SIG-M5 treated with dmso at 0.1 percent for 504 hours (cell line): ENCODE results near the gene MTHFD2.
"Not testable (repeated sequence)": the region's sequence is repeated elsewhere in the genome, so short reads cannot be mapped to it uniquely, and the experiment has no call there.

ENCODE experiments used
- DNase-seq: peaks from one replicate; lab custom pipeline; 2025; ENCODE audit not compliant: unreplicated experiment; lab: John Stamatoyannopoulos, UW

The MTHFD2 gene

GRCh38 chr2:74197049-74197448 lies 1.4 kb upstream of the MTHFD2 start:
- DNase-seq = no peak

DNA sequence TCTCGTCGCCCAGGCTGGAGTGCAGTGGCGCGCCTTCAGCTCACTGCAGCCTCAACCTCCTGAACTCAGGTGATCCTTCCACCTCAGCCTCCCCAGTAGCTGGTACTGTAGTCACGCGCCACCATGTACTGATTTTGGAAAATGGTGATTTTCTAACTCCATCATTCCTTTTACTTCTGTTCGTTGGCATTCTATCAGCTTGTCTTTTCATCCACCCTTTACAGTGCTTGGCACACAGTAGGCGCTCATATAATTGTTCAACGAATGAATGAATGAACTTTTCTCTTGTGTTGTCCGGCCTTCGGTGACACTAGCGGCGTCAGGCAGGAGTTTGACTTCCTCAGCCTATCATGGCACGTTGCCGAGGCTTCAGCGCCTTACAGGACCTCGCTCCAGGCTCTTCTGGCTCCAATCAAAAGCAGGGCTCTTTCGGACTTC lies 373 bp upstream of the MTHFD2 start:
- no peak for DNase-seq

DNA sequence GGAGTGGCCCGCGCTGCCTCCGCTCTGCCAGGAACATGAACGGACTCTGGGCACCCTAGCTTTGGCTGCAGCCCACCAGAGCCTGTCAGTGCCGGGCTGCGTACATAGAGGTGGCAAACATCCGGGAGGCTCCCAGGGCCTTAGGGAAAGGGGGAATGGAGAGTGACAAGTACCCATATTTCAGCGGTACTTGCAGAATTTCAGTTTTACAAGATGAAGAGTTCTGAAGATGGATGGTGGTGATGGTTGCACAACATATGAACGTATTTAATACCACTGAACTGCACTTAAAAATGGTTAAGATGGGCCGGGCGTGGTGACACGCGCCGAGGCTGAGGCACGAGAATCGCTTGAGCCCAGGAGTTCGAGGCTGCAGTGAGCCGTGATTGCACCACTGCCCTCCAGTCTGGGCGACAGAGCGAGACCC lies 873 bp downstream of the MTHFD2 start:
- peak; percentile 69 for DNase-seq

- no peak for DNase-seq
These were observed 1.5 kb downstream of the MTHFD2 start for GRCh38 chr2:74199871-74200305.

DNA sequence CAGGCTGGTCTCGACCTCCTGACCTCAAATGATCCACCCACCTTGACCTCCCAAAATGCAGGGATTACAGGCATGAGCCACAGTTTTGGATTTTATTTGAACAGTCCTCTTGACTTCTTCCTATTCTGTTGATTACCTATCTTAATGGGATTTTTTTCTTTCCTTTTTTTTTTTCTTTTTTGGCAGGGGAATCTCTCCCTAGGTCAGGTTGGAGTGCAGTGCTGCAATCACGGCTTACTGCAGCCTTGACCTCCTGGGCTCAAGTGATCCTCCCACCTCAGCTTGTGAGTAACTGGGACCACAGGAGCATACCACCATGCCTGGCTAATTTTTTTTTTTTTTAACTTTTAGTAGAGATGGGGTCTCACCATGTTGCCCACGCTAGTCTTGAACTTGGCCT lies 2.8 kb downstream of the MTHFD2 start:
- no peak for DNase-seq

DNA sequence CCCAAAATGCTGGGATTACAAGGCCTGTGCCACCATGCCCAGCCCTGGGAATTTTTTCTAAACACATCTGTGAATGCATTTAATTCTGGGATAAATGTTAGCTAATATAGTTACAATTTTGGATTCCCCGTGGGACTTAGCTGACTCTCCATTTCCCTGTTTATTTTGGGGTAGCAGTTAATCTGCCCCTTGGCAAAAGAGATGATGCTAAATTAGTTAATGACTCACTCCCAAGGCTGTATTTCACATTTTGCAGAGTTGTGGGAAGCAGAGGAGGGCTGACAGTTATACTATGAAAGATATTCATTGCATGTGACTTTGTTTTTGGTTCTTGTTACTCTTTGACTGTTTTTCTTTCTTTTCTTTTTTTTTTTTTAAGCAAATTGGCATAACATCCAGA lies 3.2 kb downstream of the MTHFD2 start:
- peak; percentile 45 for DNase-seq

DNA sequence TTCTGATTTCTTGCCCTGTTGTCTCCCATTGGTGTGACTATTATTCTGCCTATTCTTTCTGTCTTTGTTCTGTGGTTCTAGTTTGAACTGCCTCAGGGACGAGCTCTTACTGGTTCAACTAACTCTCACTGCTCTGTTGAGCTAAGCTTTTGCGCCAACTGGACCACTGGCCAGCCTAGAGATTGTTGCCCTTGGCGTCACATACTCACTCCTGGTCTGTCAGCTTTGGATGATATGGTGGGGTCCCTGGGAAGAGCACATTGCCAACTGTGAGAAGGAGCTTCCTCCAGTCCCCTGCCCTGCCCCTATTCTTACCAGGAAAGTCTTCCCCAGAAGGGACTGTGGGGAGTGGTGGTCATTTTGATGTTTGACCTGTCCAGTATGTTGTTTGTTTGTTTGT lies 6.0 kb downstream of the MTHFD2 start:
- DNase-seq = no peak

- no peak for DNase-seq
These were observed 6.7 kb downstream of the MTHFD2 start for GRCh38 chr2:74205113-74205512.

GRCh38 chr2:74205596-74205995 lies 7.2 kb downstream of the MTHFD2 start:
- peak; percentile 19 for DNase-seq

DNA sequence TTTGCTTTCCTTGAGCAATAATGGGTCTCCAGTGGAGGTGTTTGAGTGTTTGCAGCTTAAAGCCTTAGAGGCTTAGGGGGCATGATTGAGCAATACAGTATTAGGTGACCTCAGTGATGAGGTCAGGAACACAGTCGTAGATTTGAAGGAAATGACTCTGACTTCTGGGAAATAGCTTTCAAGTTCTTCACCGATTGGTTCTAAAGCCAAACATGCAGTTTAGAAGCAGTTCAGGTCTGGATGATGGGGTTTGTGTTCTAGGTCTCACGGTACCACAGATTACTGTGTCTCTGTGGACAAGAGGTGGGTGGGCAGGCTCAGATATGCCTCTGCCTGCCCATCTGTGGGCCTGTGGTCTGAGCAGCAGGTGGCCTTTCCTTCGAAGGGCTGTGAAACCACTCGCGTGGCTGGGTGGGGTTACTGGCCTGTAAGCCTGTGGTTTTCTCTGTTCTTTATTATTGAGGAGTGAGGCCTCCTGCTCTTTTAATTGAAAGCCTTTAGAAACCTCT lies 7.8 kb downstream of the MTHFD2 start:
- peak; percentile 64 for DNase-seq

DNA sequence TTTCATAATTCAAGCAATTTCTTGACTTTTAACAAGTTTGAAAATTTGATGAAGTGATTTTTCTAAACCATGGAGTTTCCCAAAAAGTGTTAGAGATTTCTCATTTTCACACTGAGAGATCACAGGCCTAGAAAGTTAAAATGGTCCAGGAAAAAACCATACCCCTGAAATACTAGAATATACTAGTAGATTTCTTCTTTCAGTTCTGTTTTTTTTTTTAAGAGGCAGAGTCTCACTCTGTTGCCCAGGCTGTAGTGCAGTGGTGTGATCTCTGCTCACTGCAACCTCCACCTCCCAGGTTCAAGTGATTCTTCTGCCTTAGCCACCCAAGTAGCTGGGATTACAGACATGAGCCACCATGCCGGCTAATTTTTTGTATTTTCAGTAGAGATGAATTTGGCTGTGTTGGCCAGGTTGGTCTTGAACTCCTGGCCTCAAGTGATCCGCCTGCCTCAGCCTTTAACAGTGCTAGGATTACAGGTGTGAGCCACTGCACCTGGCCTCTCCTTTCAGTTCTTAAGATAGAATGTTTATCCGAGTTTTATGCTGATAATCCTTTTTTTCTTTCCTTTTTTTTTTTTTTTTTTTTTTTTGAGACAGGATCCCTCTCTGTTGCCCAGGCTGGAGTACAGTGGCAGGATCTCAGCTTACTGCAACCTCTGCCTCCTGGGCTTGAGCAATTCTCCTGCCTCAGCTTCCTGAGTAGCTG lies 14.4 kb downstream of the MTHFD2 start:
- DNase-seq = no peak

DNA sequence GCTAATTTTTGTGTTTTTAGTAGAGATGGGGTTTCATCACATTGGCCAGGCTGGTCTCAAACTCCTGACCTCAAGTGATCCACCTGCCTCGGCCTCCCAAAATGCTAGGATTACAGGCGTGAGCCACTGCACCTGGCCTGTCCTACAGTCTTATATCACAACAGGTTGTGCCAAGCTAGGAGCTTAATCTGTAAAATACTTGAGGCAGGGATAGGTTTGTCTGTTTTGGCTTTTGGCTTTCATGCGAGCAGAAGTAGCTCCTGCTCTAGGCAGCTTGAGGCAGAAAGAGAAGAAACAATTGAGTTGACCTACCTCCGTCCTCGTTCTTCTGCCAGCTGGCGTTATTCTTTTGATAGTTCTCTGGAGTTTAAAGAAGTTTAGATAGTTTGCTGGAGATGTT lies 17.4 kb downstream of the MTHFD2 start:
- DNase-seq = not testable (repeated sequence)

DNA sequence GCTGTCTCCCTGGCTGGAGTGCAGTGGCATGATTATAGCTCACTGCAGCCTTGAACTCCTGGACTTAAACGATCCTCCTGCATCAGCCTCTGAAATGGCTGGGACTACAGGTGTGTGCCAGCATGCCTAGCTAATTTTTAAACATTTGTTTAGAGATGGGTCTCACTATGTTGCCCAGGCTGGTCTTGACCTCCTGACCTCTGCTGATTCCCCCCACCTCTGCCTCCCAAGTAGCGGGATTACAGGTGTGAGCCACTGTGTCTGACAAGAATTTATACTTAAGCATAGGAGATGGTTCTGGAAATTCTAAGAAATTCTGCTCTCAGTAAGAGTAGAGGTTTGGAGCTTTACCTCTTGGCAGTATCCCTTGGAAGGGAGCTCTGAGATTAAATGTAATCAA lies 18.2 kb downstream of the MTHFD2 start:
- no peak for DNase-seq

DNA sequence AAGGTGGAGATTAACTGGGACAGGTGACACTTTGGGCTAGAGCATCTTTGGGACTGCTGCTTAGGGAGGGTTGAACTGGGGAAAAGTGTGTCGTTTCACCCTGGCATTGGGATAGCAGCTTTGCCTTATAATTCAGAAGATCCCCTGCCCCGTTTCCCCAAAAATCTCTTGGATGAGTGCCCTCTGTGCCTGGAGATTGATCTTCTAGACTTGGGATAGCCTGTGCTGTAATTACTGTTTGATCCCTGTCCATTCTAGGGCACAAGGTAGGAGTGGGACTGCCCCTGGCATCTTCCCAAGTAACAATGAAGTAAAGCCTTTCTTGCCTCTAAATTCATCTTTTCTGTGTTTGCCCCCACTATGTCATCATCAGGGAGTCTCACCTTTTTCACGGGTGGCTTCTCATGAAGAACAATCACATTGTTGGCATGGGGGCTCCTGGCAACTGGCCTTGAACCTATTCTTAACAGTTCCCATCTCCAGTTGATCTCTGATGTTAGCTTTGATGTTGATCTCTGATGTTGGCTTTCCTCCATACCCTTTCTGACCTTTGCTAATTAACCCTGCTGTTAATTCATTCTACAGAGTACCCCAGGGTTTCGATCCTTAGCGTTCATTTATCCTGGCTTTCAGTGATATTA lies 21.6 kb downstream of the MTHFD2 start:
- no peak for DNase-seq

DNA sequence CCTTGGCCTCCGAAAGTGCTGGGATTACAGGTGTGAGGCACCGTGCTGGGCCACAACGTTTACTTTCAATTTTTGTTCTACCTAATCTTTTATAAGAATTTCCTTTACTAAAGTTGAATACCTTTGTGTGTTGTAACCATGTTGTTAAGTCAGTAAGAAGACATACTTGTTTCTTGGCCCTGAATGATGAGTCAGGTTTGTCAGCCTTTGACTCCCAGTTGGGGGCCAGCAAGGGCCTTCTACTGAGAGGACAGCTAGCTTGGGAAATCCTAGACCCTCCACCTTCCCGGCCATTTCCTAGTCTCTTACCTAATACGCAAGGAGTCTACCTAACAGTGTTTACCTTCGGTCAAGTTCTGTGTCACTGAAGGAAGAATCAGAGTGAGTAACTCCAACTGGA lies 22.7 kb downstream of the MTHFD2 start:
- DNase-seq = no peak

- no peak for DNase-seq
These were observed 23.3 kb downstream of the MTHFD2 start for GRCh38 chr2:74221604-74222299.

DNA sequence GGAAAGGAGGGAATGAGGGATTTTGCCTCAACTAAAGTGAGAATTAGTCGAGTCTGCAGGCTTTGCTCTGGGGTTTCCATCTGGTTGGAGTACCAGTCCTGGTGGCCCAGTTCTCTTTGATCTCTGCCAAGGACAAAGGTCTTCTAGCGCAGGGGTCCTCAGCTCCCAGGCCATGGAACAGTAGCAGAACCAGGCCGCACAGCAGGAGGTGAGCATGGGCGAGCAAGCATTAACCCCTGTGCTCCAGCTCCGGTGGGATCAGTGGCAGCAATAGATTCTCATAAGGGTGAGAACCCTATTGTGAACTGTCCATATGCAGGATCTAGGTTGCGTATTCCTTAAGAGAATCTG lies 23.9 kb downstream of the MTHFD2 start:
- DNase-seq = no peak

DNA sequence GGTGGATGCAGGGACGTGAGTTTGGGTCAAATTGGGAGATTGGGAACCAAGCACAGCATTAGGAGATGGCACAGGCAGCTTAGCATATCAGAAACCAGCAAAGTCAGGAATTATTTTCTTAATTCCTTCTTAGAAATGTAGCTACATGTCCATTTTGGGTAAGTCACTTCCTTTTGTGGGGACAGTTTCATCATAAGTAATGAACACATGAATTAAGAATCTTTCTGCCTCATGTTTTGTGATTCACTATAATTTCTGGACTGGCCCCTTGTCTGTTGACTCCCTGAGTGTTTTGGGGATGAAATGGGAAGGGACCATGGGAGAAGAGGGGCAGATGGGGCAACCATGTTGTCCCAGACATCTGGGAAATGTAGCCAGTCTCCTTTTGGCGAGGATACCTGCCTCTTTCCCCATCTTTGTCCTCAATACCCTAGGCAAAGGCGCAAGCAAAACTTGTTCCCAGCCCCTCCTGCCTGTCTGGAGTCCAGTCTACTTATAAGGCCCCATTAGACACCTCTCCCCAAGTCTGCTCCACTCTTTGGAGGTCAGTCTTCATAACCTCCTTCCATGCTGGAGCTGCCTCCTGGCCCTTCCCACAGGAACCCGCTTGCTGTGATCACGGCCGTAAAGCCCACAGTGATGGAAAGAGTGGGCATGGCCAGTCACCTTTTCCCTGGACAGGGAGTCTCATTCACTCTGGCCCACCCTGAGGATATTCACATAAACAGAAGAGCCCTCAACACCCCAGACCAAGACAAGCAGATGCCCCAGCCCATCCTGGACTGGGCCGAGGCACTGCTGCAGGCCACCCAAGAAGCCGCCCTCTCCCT lies 25.7 kb downstream of the MTHFD2 start:
- no peak for DNase-seq

DNA sequence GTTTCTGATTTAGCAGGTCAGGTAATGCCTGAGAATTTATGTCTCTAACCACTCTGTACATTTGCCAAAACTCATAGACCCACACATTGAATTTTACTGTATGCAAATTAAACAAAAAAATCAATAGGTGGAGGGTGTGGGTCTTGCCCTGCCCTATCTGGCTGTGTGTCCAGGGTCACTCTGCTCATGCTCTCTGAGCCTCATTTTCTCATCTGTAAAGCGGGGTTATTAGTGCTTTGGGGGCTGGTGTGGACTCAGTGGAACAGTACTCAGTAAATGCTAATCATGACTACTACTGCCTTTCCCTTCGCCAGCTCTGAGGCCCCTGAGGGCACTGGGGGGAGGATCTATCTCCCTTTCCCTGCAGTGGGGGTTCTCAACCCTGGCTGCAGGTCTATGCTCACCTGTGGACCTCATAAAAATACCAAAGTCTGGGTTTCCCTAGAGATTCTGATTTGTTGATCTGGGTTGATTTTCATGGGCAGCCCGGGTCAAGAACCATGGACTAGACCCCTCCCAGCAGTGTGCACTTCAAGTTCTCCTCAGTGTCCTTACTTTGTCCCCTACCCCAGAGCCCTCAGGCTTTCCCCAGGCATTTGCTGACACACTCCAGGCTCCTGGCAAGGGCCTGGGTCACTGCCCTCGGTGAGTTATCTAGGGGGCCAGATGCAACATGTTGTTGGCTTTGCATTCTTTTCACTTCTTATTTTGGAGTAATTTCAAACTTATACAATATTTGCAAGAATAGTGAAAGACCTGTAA lies 27.5 kb downstream of the MTHFD2 start:
- DNase-seq = no peak

- DNase-seq = no peak
These were observed 28.3 kb downstream of the MTHFD2 start for GRCh38 chr2:74226648-74227213.
